HG03565 (cell line): Measurements from ENCODE around the gene MKKS.
"Not testable (repeated sequence)": the region's sequence is repeated elsewhere in the genome, so short reads cannot be mapped to it uniquely, and the experiment has no call there.

ENCODE experiments used
- ATAC-seq: cut with Tn5 transposase; IDR thresholded peaks from one replicate; pipeline ENCODE4 v1.9.1; 2021; ENCODE audit warnings: mild to moderate bottlenecking, moderate library complexity; ENCODE audit not compliant: unreplicated experiment

MKKS gene

GRCh38 chr20:10449270-10449669 lies 15.2 kb upstream of the MKKS start:
- no peak for ATAC-seq

DNA sequence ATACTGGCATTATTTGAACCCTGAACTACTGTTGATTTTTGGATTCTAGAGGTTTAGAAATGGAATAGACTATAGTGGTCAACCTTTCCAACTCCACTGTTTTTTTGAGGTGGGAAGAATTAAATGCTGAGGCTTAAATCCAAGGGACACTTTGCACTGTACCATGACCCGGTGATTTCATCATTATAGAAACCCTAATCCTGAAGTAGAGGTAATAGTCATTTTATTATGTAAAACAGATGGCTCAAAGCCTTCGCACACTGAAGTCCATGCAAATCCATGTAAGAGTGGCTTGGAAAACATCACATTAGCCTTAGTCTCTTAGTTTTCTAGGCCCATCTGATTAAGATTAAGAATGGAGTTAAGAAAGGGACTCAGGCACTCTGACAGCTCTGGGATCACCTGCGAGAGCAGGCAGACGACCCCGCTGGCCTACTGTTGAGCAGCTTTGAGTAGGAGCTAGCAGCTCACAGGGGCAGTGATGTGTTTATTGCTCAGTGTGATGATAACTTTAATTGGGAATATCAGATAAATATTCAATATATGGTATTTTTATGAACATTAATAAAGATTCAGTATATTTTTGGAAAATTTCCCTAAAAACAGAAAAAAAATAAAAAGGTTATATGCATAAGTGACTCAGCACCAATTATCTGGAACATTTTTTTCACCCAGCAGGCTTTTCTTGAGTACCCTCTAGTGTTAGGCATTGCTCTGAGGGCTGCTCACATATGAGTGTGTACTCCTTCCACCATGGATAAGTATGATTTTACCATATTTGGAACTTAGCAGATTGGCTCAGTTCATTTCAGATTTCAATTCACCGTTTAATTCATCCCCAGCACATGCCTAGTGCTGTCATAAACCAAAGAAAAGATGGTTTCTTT lies 14.5 kb upstream of the MKKS start:
- no peak for ATAC-seq

DNA sequence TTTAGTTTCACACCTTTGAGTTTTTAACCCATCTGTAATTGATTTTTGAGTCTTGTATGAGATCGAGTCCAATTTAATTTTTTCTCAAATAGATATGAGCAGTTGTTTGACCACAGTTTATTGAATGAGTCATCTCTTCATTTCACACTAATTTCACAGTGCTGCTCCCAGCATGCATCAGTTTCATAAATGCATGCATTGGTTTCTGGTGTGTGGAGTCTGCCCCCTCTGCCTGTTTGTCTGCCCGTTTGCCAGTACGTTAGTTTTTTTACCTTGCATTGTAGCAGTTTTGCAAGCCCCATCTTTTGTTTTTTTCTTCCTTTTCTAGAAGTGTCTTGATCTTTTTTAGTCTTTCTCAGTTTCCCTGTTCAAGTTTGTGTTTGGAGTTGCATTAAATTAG lies 13.0 kb upstream of the MKKS start:
- ATAC-seq = peak; percentile 96

- no peak for ATAC-seq
Observed at GRCh38 chr20:10445758-10446157, 11.7 kb upstream of the MKKS start.

DNA sequence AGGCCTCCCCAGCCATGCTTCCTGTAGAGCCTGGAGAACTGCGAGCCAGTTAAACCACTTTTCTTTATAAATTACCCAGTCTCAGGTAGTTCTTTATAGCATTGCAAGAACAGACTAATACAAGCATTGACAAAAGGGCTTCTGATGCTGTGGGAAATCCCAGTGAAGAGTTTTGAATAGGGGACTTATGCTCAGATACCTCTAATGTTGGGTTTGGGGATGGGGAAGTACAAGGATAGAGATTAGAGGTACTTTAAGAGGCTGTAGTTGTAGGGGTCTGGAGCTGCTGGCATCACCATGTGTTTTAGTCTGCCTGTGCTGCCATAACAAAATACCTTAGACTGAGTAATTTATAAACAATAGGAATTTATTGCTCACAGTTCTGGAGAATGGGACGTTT lies 9.9 kb upstream of the MKKS start:
- ATAC-seq = no peak

- no peak for ATAC-seq
Observed at GRCh38 chr20:10438217-10438616, 4.2 kb upstream of the MKKS start.

- ATAC-seq = no peak
Observed at GRCh38 chr20:10436053-10436699, 2.2 kb upstream of the MKKS start.

DNA sequence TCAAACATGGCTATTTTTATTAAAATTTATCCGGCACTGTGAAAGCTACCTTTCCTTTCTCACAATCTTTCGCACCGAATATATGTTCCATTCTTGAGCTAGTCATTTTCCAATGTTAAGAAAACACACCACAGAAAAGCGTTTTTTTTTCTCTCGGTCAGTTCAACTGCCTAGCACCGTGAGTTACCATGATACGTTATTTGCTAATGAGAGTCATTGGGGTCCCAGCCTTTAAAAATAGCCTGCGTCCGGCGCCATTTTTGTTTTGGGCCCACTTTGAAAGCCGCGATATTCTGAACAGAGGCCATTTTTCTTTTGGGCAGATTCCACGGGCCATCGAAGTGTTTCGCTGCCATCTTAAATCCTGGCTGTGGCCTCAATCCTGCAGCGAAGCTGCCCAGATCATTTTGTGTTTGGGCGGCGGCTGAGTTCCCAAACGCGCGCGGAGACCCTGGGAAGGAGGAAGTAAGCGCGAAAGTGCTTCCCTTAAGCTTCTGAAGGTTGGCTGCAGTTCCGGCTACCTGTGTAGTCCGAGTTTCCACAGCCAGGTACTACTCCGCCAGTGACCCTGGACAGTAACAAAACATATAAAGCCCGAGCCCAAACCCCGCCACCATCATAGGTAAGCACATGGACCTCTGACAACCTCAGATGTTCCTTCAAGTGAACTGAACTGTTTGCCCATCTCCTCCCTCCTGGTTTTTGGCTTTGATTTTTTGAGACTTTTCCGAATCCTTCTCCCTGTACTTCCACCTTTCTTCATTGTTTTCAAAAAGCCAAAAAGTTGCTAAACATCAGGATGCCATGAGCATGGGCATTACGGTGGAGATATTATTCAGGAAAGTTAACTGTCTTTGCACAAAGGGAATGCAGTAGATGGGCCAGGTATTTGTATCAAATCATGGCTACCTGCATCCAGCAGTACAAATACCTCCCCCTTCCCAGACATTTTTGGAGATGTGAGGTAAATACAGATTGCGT lies 1.1 kb upstream of the MKKS start, which contains the start of gene SLX4IP:
Gene SLX4IP, plus strand, starts transcription at position 474 of the 981 bp plus-strand sequence. CDS start 22,900 bp downstream, outside the sequence.
- peak; percentile 44 for ATAC-seq

DNA sequence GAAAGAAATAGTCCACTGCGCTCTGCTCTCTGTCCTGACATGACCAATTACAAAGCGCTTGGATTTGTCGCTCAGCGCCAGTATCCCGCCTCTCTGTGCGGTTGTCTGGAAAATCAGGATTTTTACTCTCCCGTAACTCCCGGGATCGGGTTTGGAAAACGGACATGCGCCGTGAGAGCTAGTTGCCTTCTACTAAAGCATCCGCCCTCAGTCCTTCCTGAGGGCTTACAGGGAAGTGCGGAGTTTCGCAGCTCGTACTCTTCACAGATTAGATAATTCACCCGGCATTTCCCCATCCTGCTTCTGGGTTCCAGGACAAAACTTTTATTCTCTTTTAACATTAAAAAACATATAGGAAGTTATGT lies 427 bp upstream of the MKKS start:
- peak; percentile 33 for ATAC-seq

DNA sequence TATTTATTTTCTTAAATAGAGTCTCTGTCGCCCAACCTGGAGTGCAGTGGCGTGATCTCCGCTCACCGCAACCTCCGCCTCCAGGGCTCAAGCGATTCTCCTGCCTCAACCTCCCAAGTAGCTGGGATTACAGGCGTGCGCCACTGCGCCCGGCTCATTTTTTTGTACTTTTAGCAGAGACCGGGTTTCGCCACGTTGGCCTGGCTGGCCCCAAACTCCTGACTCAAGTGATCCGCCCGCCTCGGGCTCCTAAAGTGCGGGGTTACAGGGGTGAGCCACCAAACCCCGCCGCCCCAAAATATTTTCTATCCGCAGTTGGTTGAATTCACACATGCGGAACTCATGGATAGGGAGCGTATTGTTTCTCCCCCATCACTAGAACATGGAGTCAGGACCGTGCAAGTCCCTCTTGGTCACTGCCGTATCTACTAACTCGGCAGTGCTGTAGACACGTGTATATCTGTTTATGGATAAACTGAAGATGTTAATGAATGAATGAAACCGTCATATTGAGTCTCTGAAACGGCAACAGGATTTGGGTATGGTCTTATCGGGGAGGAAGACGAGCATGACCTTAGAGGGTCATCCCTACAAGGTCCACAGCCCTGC lies 904 bp downstream of the MKKS start:
- ATAC-seq = no peak

DNA sequence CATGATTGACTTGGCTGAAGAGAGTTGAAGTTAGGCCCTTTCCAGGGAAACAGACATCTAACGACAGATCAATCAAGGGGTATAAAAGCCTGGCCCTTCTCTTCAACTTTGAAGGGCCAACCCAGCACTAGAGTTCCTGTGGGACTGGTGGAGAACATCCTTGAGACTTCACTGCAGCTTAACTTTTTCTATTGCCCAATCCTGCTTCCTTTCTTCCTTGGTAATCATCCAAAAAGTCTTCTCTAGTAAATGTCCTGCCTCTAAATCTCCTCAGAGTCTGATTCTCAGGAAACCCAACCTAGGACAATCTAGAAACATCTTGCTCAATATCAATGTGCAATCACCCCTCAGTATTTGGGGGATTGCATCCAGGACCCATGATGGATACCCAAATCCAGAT lies 1.9 kb downstream of the MKKS start:
- ATAC-seq = no peak

DNA sequence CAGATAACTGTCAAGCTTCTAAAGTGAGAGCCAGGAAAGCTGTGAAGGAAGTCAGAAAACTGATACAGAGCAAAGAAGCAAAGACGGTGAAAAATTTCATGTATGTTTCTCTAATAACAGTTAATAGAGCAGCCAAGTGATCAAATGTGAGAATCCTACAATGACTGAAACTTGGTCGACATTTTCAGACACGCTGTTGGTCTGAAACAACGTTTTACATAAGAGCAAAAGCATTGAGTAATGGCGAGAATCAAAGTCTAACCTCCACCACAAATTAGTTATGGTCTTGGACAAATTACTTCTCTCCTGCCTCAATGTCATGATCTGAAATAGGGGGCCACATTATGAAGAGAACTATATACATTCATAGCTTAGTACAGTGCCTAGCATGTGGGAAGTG lies 3.3 kb downstream of the MKKS start:
- no peak for ATAC-seq

GRCh38 chr20:10430000-10430466 lies 4.0 kb downstream of the MKKS start:
- no peak for ATAC-seq

GRCh38 chr20:10429443-10429981 lies 4.5 kb downstream of the MKKS start:
- ATAC-seq = no peak

- no peak for ATAC-seq
Observed at GRCh38 chr20:10428008-10428407, 6.0 kb downstream of the MKKS start.

- ATAC-seq = no peak
Observed at GRCh38 chr20:10427060-10427692, 6.8 kb downstream of the MKKS start.

DNA sequence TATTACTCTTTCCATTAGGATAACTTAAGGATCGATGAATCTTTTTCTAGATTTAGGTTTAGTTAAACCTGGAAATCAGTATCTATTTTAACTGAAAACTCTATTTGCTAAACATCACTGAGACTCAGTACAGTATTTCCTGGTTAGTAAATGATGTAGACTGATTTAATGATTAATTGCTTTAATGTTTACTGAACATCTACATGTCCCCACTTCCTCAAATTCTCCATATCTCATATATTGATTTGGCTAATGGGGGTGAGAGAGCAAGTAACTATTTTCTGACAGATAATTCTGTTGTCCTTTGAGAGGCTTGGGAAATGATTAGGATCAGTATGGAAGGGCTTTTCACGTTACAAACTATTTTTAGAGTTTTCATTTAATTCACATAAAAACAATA lies 10.3 kb downstream of the MKKS start:
- ATAC-seq = no peak

GRCh38 chr20:10419550-10420133 lies 14.4 kb downstream of the MKKS start:
- ATAC-seq = no peak

DNA sequence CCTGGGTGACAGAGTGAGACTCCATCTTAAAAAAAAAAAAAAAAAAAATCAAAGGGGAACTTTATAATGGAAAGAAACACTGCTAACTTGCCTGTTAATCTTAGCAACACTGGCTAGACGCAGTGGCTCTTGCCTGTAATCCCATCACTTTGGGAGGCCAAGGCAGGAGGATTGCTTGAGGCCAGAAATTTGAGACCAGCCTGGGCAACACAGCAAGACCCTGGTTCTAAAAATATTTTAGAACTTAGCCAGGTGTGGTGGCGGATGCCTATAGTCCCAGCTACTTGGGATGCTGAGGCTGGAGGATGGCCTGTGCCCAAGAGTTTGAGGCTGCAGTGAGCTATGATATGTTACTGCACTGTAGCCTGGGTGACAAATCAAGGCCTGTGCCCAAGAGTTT lies 16.8 kb downstream of the MKKS start:
- ATAC-seq = not testable (repeated sequence)
